ENCODE data around the gene TCAP.

DNA sequence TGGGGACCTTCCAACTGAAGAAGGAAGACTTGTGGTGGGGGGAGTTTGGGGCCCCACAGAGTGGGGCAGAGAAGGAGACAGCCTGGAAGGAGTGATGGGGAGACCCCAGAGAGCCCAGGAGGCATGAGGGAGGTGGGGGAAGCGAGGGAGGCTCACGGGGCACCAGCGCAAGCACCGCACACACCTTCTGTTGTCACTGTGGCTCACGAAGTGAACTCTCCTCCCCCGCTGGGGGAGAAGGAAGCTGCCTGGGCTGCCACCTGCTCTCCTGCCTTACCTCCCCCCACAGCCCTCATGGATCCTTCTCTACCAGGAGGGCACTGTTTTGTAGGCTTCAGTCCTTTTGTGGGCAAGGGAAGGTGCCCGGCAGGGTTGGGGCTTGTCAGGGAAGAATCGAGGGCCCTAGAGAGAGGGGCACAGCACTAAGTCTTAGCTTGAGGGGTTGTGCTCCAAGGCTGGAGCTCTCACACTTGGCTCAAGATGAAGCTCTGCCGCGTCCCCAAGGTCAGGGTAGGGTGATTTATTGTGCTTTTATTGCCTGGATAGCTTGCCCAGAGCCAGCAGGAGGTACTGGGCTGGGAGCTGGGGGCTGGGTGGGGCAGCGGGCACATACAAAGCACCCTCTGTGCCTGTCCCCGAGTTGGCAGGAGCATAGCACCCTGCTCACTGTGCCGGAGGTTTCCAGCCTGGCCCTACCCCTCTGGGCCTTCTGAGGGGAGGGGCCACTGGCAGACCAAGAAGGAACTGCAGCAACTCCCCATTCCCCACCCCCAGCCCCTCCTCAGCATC lies 32.8 kb upstream of the TCAP start:
- no peak for TF ChIP-seq FOXM1 (IDR thresholded peaks at IDR 0.05; ENCODE audit: low read depth)
- TF ChIP-seq, protein P1, sequence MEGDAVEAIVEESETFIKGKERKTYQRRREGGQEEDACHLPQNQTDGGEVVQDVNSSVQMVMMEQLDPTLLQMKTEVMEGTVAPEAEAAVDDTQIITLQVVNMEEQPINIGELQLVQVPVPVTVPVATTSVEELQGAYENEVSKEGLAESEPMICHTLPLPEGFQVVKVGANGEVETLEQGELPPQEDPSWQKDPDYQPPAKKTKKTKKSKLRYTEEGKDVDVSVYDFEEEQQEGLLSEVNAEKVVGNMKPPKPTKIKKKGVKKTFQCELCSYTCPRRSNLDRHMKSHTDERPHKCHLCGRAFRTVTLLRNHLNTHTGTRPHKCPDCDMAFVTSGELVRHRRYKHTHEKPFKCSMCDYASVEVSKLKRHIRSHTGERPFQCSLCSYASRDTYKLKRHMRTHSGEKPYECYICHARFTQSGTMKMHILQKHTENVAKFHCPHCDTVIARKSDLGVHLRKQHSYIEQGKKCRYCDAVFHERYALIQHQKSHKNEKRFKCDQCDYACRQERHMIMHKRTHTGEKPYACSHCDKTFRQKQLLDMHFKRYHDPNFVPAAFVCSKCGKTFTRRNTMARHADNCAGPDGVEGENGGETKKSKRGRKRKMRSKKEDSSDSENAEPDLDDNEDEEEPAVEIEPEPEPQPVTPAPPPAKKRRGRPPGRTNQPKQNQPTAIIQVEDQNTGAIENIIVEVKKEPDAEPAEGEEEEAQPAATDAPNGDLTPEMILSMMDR (IDR thresholded peaks at IDR 0.05) = no peak
- TF ChIP-seq, protein P2, sequence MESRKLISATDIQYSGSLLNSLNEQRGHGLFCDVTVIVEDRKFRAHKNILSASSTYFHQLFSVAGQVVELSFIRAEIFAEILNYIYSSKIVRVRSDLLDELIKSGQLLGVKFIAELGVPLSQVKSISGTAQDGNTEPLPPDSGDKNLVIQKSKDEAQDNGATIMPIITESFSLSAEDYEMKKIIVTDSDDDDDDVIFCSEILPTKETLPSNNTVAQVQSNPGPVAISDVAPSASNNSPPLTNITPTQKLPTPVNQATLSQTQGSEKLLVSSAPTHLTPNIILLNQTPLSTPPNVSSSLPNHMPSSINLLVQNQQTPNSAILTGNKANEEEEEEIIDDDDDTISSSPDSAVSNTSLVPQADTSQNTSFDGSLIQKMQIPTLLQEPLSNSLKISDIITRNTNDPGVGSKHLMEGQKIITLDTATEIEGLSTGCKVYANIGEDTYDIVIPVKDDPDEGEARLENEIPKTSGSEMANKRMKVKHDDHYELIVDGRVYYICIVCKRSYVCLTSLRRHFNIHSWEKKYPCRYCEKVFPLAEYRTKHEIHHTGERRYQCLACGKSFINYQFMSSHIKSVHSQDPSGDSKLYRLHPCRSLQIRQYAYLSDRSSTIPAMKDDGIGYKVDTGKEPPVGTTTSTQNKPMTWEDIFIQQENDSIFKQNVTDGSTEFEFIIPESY (IDR thresholded peaks at IDR 0.05; ENCODE audit: borderline replicate concordance, low read depth) = no peak
- TF ChIP-seq, protein P3, sequence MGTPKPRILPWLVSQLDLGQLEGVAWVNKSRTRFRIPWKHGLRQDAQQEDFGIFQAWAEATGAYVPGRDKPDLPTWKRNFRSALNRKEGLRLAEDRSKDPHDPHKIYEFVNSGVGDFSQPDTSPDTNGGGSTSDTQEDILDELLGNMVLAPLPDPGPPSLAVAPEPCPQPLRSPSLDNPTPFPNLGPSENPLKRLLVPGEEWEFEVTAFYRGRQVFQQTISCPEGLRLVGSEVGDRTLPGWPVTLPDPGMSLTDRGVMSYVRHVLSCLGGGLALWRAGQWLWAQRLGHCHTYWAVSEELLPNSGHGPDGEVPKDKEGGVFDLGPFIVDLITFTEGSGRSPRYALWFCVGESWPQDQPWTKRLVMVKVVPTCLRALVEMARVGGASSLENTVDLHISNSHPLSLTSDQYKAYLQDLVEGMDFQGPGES (IDR thresholded peaks at IDR 0.05; ENCODE audit: low read depth, low read length) = no peak
- TF ChIP-seq POLR2AphosphoS5 (IDR thresholded peaks at IDR 0.05; ENCODE audit: low read depth, low read length) = no peak
- TF ChIP-seq, protein P4, sequence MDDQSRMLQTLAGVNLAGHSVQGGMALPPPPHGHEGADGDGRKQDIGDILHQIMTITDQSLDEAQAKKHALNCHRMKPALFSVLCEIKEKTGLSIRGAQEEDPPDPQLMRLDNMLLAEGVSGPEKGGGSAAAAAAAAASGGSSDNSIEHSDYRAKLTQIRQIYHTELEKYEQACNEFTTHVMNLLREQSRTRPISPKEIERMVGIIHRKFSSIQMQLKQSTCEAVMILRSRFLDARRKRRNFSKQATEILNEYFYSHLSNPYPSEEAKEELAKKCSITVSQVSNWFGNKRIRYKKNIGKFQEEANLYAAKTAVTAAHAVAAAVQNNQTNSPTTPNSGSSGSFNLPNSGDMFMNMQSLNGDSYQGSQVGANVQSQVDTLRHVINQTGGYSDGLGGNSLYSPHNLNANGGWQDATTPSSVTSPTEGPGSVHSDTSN (IDR thresholded peaks at IDR 0.05) = no peak

Measured in SK-N-SH (cell line).